Suprapubic skin (tissue), 4 donors: ENCODE measurements around the gene DDIT3.

Source experiments
- POLR2A ChIP-seq, 2 donors: fragments of 450-650 bp; IDR thresholded peaks; one replicate each; pipeline ENCODE4 v1.6.1; 2017; ENCODE audit warnings: antibody characterized with exemption in 2 of 2, mild to moderate bottlenecking in 2 of 2, moderate library complexity in 2 of 2
- POLR2AphosphoS5 ChIP-seq, 3 donors: sonication (generic); formaldehyde crosslinking; IDR thresholded peaks; one replicate each; pipeline ENCODE4 v1.6.1; 2017; ENCODE audit warnings: antibody characterized with exemption in 3 of 3
- TF ChIP-seq, protein P1 (sequence below), 2 donors: fragments of 200-600 bp in 1 of 2; fragments of 450-650 bp in 1 of 2; sonication (generic) in 1 of 2; IDR thresholded peaks; one replicate each; pipeline ENCODE4 v1.5.1; 2016 to 2019; ENCODE audit warnings: antibody characterized with exemption in 2 of 2, mild to moderate bottlenecking in 1 of 2, moderate library complexity in 1 of 2

GRCh38 chr12:57490126-57490525 lies 30.2 kb downstream of the DDIT3 start:
- TF ChIP-seq POLR2A (IDR thresholded peaks at IDR 0.05) (no peak), POLR2AphosphoS5 (IDR thresholded peaks at IDR 0.05) (no peak)
- TF ChIP-seq, protein P1, sequence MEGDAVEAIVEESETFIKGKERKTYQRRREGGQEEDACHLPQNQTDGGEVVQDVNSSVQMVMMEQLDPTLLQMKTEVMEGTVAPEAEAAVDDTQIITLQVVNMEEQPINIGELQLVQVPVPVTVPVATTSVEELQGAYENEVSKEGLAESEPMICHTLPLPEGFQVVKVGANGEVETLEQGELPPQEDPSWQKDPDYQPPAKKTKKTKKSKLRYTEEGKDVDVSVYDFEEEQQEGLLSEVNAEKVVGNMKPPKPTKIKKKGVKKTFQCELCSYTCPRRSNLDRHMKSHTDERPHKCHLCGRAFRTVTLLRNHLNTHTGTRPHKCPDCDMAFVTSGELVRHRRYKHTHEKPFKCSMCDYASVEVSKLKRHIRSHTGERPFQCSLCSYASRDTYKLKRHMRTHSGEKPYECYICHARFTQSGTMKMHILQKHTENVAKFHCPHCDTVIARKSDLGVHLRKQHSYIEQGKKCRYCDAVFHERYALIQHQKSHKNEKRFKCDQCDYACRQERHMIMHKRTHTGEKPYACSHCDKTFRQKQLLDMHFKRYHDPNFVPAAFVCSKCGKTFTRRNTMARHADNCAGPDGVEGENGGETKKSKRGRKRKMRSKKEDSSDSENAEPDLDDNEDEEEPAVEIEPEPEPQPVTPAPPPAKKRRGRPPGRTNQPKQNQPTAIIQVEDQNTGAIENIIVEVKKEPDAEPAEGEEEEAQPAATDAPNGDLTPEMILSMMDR (IDR thresholded peaks at IDR 0.05) = no peak
